PC-3 (cell line): ENCODE measurements around the gene CDKN2B-AS1. TPM values are rescaled to one million over a fixed set of nuclear protein-coding genes. Genes with fewer than 3 reads are reported as not detected.

ENCODE experiments used
- ATAC-seq: fragments of 200-7000 bp; cut with Tn5 transposase; 2 replicates; pipeline ENCODE4 v1.9.1; 2020; ENCODE audit warnings: mild to moderate bottlenecking, moderate library complexity
- BruUV-seq: library from RNA; stranded (reverse); fragments of 400-500 nt; replicated peaks from 2 replicates; lab custom pipeline; 2021; lab: Mats Ljungman, UMichigan
- CTCF ChIA-PET: fragments of 300-600 bp; sonication (Branson Sonifier 250); formaldehyde crosslinking; loops from one replicate; lab custom pipeline; 2022; ENCODE audit warnings: antibody characterized with exemption; lab: Charles Lee
- POLR2A ChIA-PET: fragments of 300-600 bp; sonication (Branson Sonifier 250); formaldehyde crosslinking; loops from one replicate; lab custom pipeline; 2022; ENCODE audit warnings: antibody characterized with exemption; ENCODE audit not compliant: unreplicated experiment; lab: Charles Lee
- DNase-seq: peaks from one replicate; pipeline ENCODE4 v3.0.0-alpha.2; 2015
- H2AFZ ChIP-seq: fragments of 300-600 bp; sonication (generic); 2 replicates; pipeline ENCODE4 v1.6.0; 2016; ENCODE audit warnings: antibody characterized with exemption, low read length
- H3F3A ChIP-seq: fragments of 300-600 bp; sonication (generic); one replicate; pipeline ENCODE4 v1.6.0; 2017; ENCODE audit warnings: antibody characterized with exemption, low read length, control low read depth, mild to moderate bottlenecking; ENCODE audit not compliant: unreplicated experiment
- H3K27ac ChIP-seq: fragments of 300-600 bp; sonication (generic); 2 replicates; pipeline ENCODE4 v1.5.1; 2016; ENCODE audit warnings: mild to moderate bottlenecking, low read length
- H3K27me3 ChIP-seq: fragments of 300-600 bp; sonication (generic); 2 replicates; pipeline ENCODE4 v1.6.1; 2016; ENCODE audit warnings: low read length, mixed read lengths
- H3K36me3 ChIP-seq: fragments of 300-600 bp; sonication (generic); 2 replicates; pipeline ENCODE4 v1.6.1; 2016; ENCODE audit warnings: low read depth, mixed run types, low read length, mixed read lengths
- H3K4me1 ChIP-seq: fragments of 300-600 bp; sonication (generic); 2 replicates; pipeline ENCODE4 v1.5.1; 2016; ENCODE audit warnings: low read length; ENCODE audit not compliant: insufficient read depth
- H3K4me2 ChIP-seq: fragments of 300-600 bp; sonication (generic); 2 replicates; pipeline ENCODE4 v1.6.0; 2016; ENCODE audit warnings: low read length
- H3K4me3 ChIP-seq: fragments of 300-600 bp; sonication (generic); 2 replicates; pipeline ENCODE4 v1.5.1; 2016; ENCODE audit warnings: mild to moderate bottlenecking, low read length, mixed read lengths
- H3K79me2 ChIP-seq: fragments of 300-600 bp; sonication (generic); 2 replicates; pipeline ENCODE4 v1.6.1; 2017; ENCODE audit warnings: low read length, mixed read lengths
- H3K9ac ChIP-seq: fragments of 300-600 bp; sonication (generic); 2 replicates; pipeline ENCODE4 v1.6.0; 2016; ENCODE audit warnings: mild to moderate bottlenecking, low read length
- H3K9me2 ChIP-seq: fragments of 300-600 bp; sonication (generic); replicated peaks from 2 replicates; pipeline ENCODE4 v1.6.1; 2016; ENCODE audit warnings: mixed run types, low read length, mixed read lengths
- H3K9me3 ChIP-seq: fragments of 300-600 bp; sonication (generic); 2 replicates; pipeline ENCODE4 v1.6.1; 2016; ENCODE audit warnings: low read length, mixed read lengths
- H4K20me1 ChIP-seq: fragments of 300-600 bp; sonication (generic); 2 replicates; pipeline ENCODE4 v1.6.1; 2016; ENCODE audit warnings: low read length, mixed read lengths
- CTCF ChIP-seq: fragments of 300-600 bp; sonication (generic); conservative IDR thresholded peaks from 2 replicates; pipeline ENCODE4 v1.5.1; 2017; ENCODE audit warnings: antibody characterized with exemption, low read depth, mild to moderate bottlenecking, low read length
- EZH2 ChIP-seq: fragments of 300-600 bp; sonication (generic); IDR thresholded peaks from one replicate; pipeline ENCODE4 v1.6.1; 2017; ENCODE audit warnings: antibody characterized with exemption, mild to moderate bottlenecking, low read length; ENCODE audit not compliant: unreplicated experiment
- EZH2phosphoT487 ChIP-seq: fragments of 300-600 bp; sonication (generic); IDR thresholded peaks from 2 replicates; pipeline ENCODE4 v1.6.1; 2018; ENCODE audit warnings: mild to moderate bottlenecking, antibody characterized with exemption, low read length, borderline replicate concordance
- intact Hi-C: fragments of 100-400 bp; cut with micrococcal nuclease; formaldehyde crosslinking; loops from 2 replicates; pipeline ENCODE4 v1.9.0; 2023
- total RNA-seq: library from RNA; depleted of rRNA; stranded (reverse); fragments of >200 nt; gene quantifications from 2 replicates; pipeline ENCODE4 v1.2.3, GENCODE V29; 2014

The CDKN2B-AS1 gene
- total RNA-seq, 1 experiment from 2014 or later: 2.0 TPM

- no peaks in the 10 kb centered on the region for H3K27me3 ChIP-seq
- H3K9me2 ChIP-seq: no peaks in the 10 kb centered on the region
- DNase-seq: no peak
- H3K4me1 ChIP-seq: peaks cover 41% of the 10 kb centered on the region
- TF ChIP-seq EZH2: no peak
- no peak for TF ChIP-seq EZH2phosphoT487
- TF ChIP-seq CTCF: no peak
- no peak overlapping the region for H2AFZ ChIP-seq
- H3K4me3 ChIP-seq: no peak overlapping the region
- H3K4me2 ChIP-seq: no peak overlapping the region
- no TSS peak for BruUV-seq
- H3K9me3 ChIP-seq: no peaks in the 10 kb centered on the region
- no peak overlapping the region for H3K27ac ChIP-seq
- no peaks in the 10 kb centered on the region for H3K79me2 ChIP-seq
- POLR2A ChIA-PET: no interaction called here
- intact Hi-C loops: no loop called here
- H3K9ac ChIP-seq: no peak overlapping the region
- H3K36me3 ChIP-seq: no peaks in the 10 kb centered on the region
- peaks cover 4% of the 10 kb centered on the region for H3F3A ChIP-seq
- no peak for ATAC-seq
- no peaks in the 10 kb centered on the region for H4K20me1 ChIP-seq
- CTCF ChIA-PET: no interaction called here
These were observed 118.6 kb downstream of the CDKN2B-AS1 start for GRCh38 chr9:22112870-22113821.

DNA sequence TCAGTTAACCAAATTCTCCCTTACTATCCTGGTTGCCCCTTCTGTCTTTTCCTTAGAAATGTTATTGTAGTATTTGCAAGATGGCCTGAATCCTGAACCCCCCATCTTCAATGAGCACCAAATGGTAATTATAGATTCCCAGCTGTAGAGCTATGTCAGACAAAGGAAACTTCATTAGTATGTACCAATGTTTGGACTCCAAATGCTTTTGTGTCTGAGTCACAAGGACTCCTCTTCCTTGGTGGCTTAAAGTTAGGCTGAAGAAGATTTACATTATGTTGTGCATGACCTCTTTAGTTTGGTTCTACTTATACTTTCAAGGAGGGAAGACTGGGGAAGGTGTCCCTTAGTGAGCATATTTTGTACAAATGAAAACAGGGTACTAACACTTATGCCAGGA, 120.4 kb downstream of the CDKN2B-AS1 start:
- H3K9ac ChIP-seq: no peak overlapping the region
- no peak overlapping the region for H3K4me2 ChIP-seq
- BruUV-seq: no TSS peak
- H3K9me3 ChIP-seq: no peaks in the 10 kb centered on the region
- H4K20me1 ChIP-seq: no peaks in the 10 kb centered on the region
- H3K4me3 ChIP-seq: no peak overlapping the region
- no peak overlapping the region for H3K27ac ChIP-seq
- no peaks in the 10 kb centered on the region for H3K36me3 ChIP-seq
- intact Hi-C loops: no loop called here
- ChIA-PET POLR2A (interaction anchor here (0.6 kb wide), 1 partner anchor 10 kb away, joined by 5 read pairs; no protein-coding TSS in a partner anchor), CTCF (no interaction called here)
- ATAC-seq (no peak), DNase-seq (peak; percentile 14)
- no peaks in the 10 kb centered on the region for H3K27me3 ChIP-seq
- peaks cover 4% of the 10 kb centered on the region for H3F3A ChIP-seq
- peaks cover 55% of the 10 kb centered on the region for H3K4me1 ChIP-seq
- TF ChIP-seq EZH2: no peak
- TF ChIP-seq CTCF: no peak
- TF ChIP-seq EZH2phosphoT487: no peak
- no peaks in the 10 kb centered on the region for H3K79me2 ChIP-seq
- H3K9me2 ChIP-seq: no peaks in the 10 kb centered on the region
- H2AFZ ChIP-seq: no peak overlapping the region
